Activated naive CD4-positive, alpha-beta T cell treated with anti-CD3 and anti-CD28 coated beads, Interleukin-2, amount 10 ng/mL, durations not matched to agents 7 days and 5 days (primary cell): Measurements from ENCODE around the gene SLC25A26.
A peak's percentile ranks its signal among the peaks of the same experiment; 100 is the strongest.
"Not testable (repeated sequence)": the region's sequence is repeated elsewhere in the genome, so short reads cannot be mapped to it uniquely, and the experiment has no call there.

ENCODE experiments used
- CTCF ChIA-PET: fragments of 350-600 bp; sonication (Branson Sonifier 250); formaldehyde crosslinking; loops from one replicate; lab custom pipeline; 2021; ENCODE audit warnings: antibody characterized with exemption; lab: Charles Lee
- DNase-seq: peaks from one replicate; pipeline ENCODE4 v3.0.0-alpha.2; 2020
- H3K27ac Mint-ChIP-seq: one replicate; pipeline ENCODE4 v1.8.0; 2021; ENCODE audit warnings: mild to moderate bottlenecking, moderate library complexity, mixed read lengths
- H3K27me3 Mint-ChIP-seq: one replicate; pipeline ENCODE4 v1.8.0; 2021; ENCODE audit warnings: mild to moderate bottlenecking, mixed read lengths
- H3K36me3 Mint-ChIP-seq: one replicate; pipeline ENCODE4 v1.8.0; 2021; ENCODE audit warnings: mixed read lengths
- H3K4me1 Mint-ChIP-seq: one replicate; pipeline ENCODE4 v1.8.0; 2021; ENCODE audit warnings: mixed read lengths
- H3K4me3 Mint-ChIP-seq: one replicate; pipeline ENCODE4 v1.8.0; 2021; ENCODE audit warnings: mild to moderate bottlenecking, moderate library complexity, mixed read lengths
- H3K9me3 Mint-ChIP-seq: one replicate; pipeline ENCODE4 v1.8.0; 2021; ENCODE audit warnings: mixed read lengths

The SLC25A26 gene

DNA sequence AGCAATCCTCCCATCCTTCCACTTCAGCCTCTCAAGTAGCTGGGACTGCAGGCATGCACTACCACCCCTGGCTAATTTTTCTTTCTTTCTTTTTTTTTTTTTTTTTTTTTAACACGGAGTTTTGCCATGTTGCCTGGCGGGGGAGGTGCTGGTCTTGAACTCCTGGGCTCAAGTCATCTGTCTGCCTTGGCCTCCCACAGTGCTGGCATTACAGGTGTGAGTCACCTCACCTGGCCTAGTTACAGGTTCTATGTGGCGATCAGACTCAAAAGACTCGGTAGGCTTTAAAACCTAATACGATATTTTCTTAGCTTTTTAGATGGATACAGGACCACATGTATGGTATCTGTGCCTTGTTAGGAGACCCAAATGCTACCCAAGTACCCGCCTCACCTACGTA is 14.0 kb upstream of the SLC25A26 start:
- Mint-ChIP-seq H3K27ac (no peak overlapping the region), H3K9me3 (no peaks in the 10 kb centered on the region)
- no peak for DNase-seq

DNA sequence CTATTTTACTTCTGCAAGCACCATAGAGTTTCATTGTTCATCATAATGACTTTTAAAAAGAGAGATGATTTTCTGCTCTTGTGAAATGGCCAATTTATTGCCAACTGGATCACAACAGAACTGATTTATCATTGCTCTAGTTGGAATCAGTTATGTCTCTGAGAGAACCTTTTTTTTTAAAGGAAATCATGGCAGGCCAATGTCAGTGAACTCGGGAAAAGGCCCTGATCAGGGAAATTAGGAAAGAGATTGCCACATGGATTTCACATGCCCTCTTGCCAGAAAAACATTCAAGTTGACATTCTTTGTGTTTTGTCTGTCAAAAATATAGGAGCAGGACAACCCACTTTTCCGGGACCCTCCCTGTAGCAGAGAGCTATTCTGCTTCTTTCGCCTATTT is 12.6 kb upstream of the SLC25A26 start:
- H3K4me1 Mint-ChIP-seq: no peaks in the 10 kb centered on the region
- peaks cover 6% of the 10 kb centered on the region for H3K27me3 Mint-ChIP-seq
- H3K9me3 Mint-ChIP-seq: no peaks in the 10 kb centered on the region
- no peaks in the 10 kb centered on the region for H3K36me3 Mint-ChIP-seq
- H3K4me3 Mint-ChIP-seq: no peak overlapping the region
- CTCF ChIA-PET: no interaction called here
- DNase-seq: no peak
- no peak overlapping the region for H3K27ac Mint-ChIP-seq

More for the DNA sequence above, 14.0 kb upstream of the SLC25A26 start:
- CTCF ChIA-PET: no interaction called here
- Mint-ChIP-seq H3K4me3 (no peak overlapping the region), H3K27me3 (peaks cover 6% of the 10 kb centered on the region), H3K4me1 (no peaks in the 10 kb centered on the region), H3K36me3 (no peaks in the 10 kb centered on the region)

DNA sequence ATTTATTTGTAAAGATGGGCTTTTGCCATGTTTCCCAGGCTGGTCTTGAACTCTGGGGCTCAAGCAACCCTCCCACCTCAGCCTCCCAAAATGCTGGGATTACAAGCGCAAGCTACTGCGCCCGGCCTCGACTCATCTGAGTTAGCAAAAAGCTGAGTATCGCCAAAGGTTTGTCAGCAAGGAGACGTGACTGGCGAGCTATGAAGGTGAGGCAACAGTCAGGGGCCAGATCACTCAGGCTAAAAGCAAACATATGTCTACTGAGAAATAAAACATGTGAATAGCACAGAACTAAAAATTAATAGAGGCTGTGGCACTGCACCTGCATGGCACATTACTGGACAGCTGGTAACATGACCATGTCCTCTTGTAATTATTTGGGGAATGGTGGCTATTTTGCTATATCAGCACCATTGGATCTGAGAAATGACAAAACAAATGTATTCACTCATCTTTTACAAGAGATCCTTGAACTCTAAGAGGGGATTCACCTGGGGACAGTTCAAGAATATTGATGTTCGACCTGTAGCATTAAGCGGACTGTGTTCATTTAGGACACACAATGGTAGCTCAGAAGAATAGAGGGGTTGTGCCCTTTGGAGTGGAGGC is 10.0 kb upstream of the SLC25A26 start:
- Mint-ChIP-seq H3K9me3 (no peaks in the 10 kb centered on the region), H3K4me3 (no peak overlapping the region), H3K27ac (no peak overlapping the region), H3K4me1 (no peaks in the 10 kb centered on the region), H3K36me3 (no peaks in the 10 kb centered on the region), H3K27me3 (peaks cover 6% of the 10 kb centered on the region)
- CTCF ChIA-PET: no interaction called here
- no peak for DNase-seq

DNA sequence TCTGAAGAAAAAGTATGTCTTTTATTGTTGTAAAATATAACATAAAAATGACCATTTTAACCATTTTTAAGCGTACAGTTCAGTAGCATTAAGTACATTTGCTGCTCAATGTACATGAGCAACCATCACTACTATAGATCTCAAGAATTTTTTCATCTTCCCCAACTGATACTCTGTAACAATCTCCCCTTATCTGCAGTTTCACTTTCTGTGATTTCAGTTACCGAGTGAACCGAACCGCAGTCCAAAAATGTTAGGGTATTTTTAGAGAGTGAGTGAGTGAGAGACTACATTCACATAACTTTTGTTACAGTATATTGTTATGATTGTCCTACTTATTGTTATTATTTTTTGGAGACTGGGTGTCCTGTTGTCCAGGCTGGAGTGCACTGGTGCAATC is 9.0 kb upstream of the SLC25A26 start:
- Mint-ChIP-seq H3K4me1 (no peaks in the 10 kb centered on the region), H3K36me3 (no peaks in the 10 kb centered on the region), H3K4me3 (no peak overlapping the region), H3K27me3 (peaks cover 4% of the 10 kb centered on the region), H3K9me3 (no peaks in the 10 kb centered on the region), H3K27ac (no peak overlapping the region)
- CTCF ChIA-PET: no interaction called here
- DNase-seq: no peak

DNA sequence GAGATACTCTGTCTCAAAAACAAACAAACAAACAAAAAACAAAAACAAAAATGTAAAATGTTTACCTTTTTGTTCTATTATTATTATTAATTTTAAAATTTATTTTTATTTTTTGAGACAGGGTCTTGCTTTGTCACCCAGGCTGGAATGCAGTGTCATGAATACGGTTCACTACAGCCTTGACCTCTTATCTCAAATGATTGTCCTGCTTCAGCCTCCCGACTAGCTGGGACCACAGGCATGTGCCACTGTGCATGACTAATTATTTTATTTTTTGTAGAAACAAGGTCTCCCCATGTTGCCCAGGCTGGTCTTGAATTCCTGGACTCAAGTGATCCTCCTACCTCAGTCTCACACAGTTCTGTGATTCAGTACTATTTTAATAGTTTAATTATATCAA is 5.7 kb upstream of the SLC25A26 start:
- Mint-ChIP-seq H3K27me3 (no peaks in the 10 kb centered on the region), H3K4me3 (no peak overlapping the region), H3K9me3 (no peaks in the 10 kb centered on the region), H3K27ac (no peak overlapping the region), H3K36me3 (no peaks in the 10 kb centered on the region), H3K4me1 (peaks cover 7% of the 10 kb centered on the region)
- no peak for DNase-seq
- CTCF ChIA-PET: no interaction called here

DNA sequence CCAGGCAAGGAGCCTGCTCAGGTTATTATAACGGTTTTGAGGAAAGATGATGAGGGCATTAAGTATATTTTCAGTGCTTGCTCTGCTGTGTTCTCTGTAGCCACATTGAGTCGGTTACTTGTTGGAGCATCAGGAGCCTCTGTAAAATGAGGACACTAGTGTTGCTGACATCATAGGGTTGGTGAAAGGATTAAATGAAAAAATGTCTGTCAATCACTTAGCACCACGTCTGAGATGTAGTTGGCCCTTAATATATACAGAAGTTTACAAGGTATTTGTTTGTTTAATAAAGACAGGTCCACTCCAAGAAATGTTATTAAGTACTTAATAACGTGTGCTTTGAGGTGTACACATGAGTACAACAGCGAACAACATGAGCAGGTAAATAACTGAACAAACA is 735 bp upstream of the SLC25A26 start:
- Mint-ChIP-seq H3K27ac (peak overlapping the region; percentile 60), H3K9me3 (no peaks in the 10 kb centered on the region), H3K27me3 (no peaks in the 10 kb centered on the region), H3K4me1 (peaks cover 34% of the 10 kb centered on the region), H3K4me3 (peak overlapping the region; percentile 60), H3K36me3 (peaks cover 19% of the 10 kb centered on the region)
- no peak for DNase-seq
- CTCF ChIA-PET: no interaction called here

DNA sequence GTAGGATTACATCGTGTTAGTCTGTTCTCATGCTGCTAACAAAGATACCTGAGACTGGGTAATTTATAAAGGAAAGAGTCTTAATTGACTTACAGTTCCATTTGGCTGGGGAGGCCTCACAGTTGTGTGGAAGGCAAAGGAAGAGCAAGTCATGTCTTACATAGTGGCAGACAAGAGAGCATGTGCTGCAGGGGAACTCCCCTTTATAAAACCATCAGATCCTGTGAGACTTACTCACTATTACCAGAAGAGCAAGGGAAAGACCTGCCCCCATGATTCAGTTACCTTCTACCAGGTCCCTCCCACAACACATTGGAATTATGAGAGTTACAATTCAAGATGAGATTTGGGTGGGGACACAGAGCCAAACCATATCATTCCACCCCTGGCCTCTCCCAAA is 3.4 kb downstream of the SLC25A26 start:
- H3K27me3 Mint-ChIP-seq: no peaks in the 10 kb centered on the region
- no peak for DNase-seq
- no peaks in the 10 kb centered on the region for H3K9me3 Mint-ChIP-seq
- CTCF ChIA-PET: no interaction called here
- H3K4me1 Mint-ChIP-seq: peaks cover 34% of the 10 kb centered on the region
- H3K4me3 Mint-ChIP-seq: no peak overlapping the region
- H3K36me3 Mint-ChIP-seq: peaks cover 31% of the 10 kb centered on the region
- no peak overlapping the region for H3K27ac Mint-ChIP-seq

DNA sequence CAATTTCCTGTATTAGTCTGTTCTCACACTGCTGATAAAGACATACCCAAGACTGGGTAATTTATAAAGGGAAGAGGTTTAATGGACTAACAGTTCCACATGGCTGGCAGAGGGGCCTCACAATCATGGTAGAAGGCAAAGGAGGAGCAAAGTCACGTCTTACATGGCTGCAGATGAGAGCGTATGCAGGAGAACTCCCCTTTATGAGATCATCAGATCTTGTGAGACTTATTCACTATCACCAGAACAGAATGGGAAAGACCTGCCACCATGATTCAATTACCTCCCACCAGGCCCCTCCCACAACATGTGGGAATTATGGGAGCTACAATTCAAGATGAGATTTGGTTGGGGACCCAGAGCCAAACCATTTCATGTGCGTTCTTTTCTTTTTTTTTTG is 5.3 kb downstream of the SLC25A26 start:
- H3K4me3 Mint-ChIP-seq, H3K9me3 Mint-ChIP-seq, CTCF ChIA-PET, DNase-seq, H3K27me3 Mint-ChIP-seq, H3K27ac Mint-ChIP-seq: not testable (repeated sequence)
- Mint-ChIP-seq H3K4me1 (peaks cover 24% of the 10 kb centered on the region), H3K36me3 (peaks cover 35% of the 10 kb centered on the region)

DNA sequence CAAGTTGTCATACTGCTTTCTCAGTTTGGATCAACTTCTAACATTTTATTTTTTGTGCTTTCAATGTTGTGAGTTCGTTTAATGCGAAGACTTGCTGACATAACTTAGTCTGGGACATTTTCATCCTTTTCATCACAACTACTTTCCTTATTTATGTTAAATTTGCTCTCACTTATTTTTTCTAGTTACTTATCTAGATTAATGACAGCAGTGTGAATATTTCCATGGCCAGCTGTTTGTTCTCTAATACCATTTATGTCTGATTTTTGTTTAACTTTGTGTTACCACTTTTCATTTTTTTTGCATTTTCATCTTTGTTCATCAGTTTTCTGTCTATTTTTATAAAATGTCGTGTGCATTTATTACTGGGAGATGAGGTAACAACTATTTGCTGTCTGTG is 6.2 kb downstream of the SLC25A26 start:
- CTCF ChIA-PET: interaction anchor here (0.9 kb wide), 1 partner anchor 267 kb away, joined by 3 read pairs; no protein-coding TSS in a partner anchor
- Mint-ChIP-seq H3K4me1 (peaks cover 15% of the 10 kb centered on the region), H3K27me3 (no peaks in the 10 kb centered on the region), H3K36me3 (peaks cover 35% of the 10 kb centered on the region), H3K27ac (no peak overlapping the region), H3K9me3 (no peaks in the 10 kb centered on the region), H3K4me3 (no peak overlapping the region)
- DNase-seq: no peak

DNA sequence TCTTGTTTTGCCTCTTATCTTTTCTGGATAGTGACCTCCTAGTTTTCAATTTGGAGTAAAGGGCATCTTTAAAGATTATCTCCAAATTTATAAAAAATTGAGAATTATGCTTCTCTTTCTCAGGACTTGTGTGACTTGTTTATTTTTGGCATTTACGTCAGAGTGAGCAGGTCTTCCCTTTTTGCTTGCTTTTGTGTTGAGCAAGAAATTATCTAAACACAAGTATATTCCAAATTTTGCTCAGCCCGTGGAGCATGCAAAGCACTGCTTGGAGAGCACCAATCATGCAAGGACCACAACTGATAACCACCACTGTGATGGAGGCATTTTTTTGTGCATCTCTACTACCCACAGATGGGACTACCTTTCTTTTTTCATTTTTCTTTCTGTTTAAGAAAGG is 7.1 kb downstream of the SLC25A26 start:
- no peak overlapping the region for H3K27ac Mint-ChIP-seq
- H3K27me3 Mint-ChIP-seq: no peaks in the 10 kb centered on the region
- H3K9me3 Mint-ChIP-seq: no peaks in the 10 kb centered on the region
- H3K36me3 Mint-ChIP-seq: peaks cover 39% of the 10 kb centered on the region
- H3K4me3 Mint-ChIP-seq: no peak overlapping the region
- DNase-seq: no peak
- peaks cover 10% of the 10 kb centered on the region for H3K4me1 Mint-ChIP-seq
- CTCF ChIA-PET: no interaction called here

DNA sequence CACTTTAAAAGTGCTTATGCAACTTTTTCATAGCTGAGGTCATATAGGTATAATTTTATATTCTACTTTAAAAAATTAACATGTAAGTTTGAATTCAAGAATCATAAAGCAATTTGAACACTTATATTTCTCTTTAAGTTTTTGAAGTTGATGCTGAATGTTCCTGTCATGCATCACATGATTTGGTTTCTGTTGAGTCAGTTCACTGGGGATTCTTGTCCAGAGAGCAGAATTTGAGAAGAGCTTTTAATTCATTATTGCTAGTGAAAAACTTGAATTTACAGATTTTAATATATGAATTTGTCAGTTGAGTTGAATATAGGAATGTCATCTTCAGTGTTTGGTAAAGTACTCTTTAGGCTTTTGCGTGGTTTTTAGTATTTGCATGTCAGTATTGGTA is 7.9 kb downstream of the SLC25A26 start:
- Mint-ChIP-seq H3K36me3 (peaks cover 35% of the 10 kb centered on the region), H3K9me3 (no peaks in the 10 kb centered on the region), H3K4me1 (peaks cover 4% of the 10 kb centered on the region), H3K27ac (no peak overlapping the region), H3K27me3 (no peaks in the 10 kb centered on the region), H3K4me3 (no peak overlapping the region)
- CTCF ChIA-PET: no interaction called here
- DNase-seq: no peak

DNA sequence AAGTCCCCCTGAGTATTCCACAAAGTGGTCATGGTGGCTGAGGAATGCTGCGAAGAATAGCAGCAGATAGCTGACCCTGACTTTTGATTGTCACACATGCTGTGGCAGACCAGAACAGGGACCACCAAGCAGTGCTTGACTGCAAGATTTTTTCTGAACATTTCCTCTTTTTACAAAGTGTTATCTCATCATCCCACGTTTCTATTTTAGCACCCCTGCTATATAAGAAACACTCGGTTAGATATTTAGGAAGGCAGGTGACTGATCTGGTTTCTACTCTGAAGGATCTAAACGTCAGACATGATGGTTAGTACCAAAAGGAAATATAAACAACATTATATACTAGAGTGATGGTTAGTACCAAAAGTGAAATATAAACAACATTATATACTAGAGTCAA is 9.1 kb downstream of the SLC25A26 start:
- no peaks in the 10 kb centered on the region for H3K4me1 Mint-ChIP-seq
- H3K4me3 Mint-ChIP-seq: no peak overlapping the region
- H3K9me3 Mint-ChIP-seq: peaks cover 2% of the 10 kb centered on the region
- no peaks in the 10 kb centered on the region for H3K27me3 Mint-ChIP-seq
- DNase-seq: no peak
- peaks cover 26% of the 10 kb centered on the region for H3K36me3 Mint-ChIP-seq
- H3K27ac Mint-ChIP-seq: no peak overlapping the region
- CTCF ChIA-PET: interaction anchor here (1.3 kb wide), 1 partner anchor 9 kb away, joined by 4 read pairs; the partner anchor contains the start of gene SLC25A26

DNA sequence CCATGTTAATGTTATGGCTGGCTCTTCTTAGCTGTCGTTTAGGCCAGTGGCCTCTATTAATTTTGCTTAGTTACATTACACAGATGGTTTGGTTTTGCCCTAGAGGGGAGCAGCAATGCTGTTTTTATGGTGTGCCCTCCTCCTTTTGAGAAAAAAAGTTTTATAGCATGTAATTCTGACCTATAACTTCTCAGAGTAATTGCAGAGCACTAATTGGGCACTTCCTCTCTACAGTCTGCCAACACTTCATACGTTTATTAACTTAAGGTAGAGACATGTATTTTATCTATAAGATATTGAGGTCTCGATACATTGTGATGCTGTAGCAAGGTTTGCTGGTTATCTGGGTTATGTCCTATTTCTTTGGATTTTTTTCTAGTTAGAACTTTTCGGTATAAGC is 12.2 kb downstream of the SLC25A26 start:
- Mint-ChIP-seq H3K27ac (no peak overlapping the region), H3K27me3 (no peaks in the 10 kb centered on the region), H3K4me3 (no peak overlapping the region), H3K4me1 (peaks cover 2% of the 10 kb centered on the region), H3K36me3 (peaks cover 27% of the 10 kb centered on the region), H3K9me3 (peaks cover 10% of the 10 kb centered on the region)
- CTCF ChIA-PET: no interaction called here
- DNase-seq: no peak

DNA sequence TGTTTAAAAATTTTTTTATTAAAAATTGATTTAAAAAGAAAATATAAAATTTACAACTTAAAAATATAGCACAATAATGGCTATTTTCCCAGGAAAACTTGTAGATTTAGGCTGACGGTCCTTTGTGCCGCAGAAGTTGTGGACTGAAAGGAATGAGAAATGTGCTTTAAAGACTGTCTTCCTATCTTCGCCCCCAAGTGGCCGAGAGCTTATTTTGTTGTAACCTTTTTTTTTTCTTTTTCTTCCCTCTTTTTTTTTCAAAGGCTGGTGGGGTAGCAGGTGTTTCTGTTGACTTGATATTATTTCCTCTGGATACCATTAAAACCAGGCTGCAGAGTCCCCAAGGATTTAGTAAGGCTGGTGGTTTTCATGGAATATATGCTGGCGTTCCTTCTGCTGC is 15.5 kb downstream of the SLC25A26 start:
- Mint-ChIP-seq H3K4me3 (no peak overlapping the region), H3K9me3 (peaks cover 26% of the 10 kb centered on the region), H3K27ac (no peak overlapping the region), H3K4me1 (peaks cover 12% of the 10 kb centered on the region), H3K36me3 (peaks cover 46% of the 10 kb centered on the region), H3K27me3 (no peaks in the 10 kb centered on the region)
- no peak for DNase-seq
- CTCF ChIA-PET: interaction anchor here (1.4 kb wide), 1 partner anchor 18 kb away, joined by 3 read pairs; no protein-coding TSS in a partner anchor

DNA sequence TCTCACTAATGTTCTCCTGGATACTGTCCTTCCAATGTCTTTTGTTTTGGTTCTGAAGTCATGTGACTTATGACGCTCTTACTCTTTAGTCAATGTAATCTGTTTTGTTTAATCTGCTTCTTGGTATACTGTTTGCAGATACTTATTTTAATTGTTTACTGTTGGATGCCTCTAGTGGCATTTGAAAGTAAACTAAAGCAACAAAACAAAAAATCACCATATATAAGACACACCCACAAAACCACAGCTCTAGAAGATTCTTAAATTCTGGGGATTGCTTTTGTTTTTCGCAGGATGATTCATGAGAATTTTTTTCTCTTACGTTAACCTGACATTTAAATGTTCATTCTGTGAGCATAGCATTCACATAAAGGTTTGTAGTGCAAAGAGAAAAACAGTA is 16.8 kb downstream of the SLC25A26 start:
- DNase-seq: no peak
- H3K4me3 Mint-ChIP-seq: no peak overlapping the region
- H3K4me1 Mint-ChIP-seq: peaks cover 12% of the 10 kb centered on the region
- CTCF ChIA-PET: no interaction called here
- H3K9me3 Mint-ChIP-seq: peaks cover 26% of the 10 kb centered on the region
- H3K27me3 Mint-ChIP-seq: no peaks in the 10 kb centered on the region
- H3K27ac Mint-ChIP-seq: no peak overlapping the region
- H3K36me3 Mint-ChIP-seq: peaks cover 42% of the 10 kb centered on the region
